Activated CD4-positive, alpha-beta T cell treated with anti-CD3 and anti-CD28 coated beads, Interleukin-2, amount 50 U/mL, for 1 hour (primary cell): ENCODE data around the gene CAD.

Experiments used
- DNase-seq: peaks from one replicate; pipeline ENCODE4 v3.0.0-alpha.2; 2020

Gene CAD

GRCh38 chr2:27231921-27232320, 14.8 kb downstream of the CAD start:
- no peak for DNase-seq

- no peak for DNase-seq
These were observed 16.2 kb downstream of the CAD start for GRCh38 chr2:27233341-27233740.

- no peak for DNase-seq
These were observed 19.0 kb downstream of the CAD start for GRCh38 chr2:27236136-27236535.

- no peak for DNase-seq
These were observed 19.5 kb downstream of the CAD start for GRCh38 chr2:27236626-27237025.

GRCh38 chr2:27237341-27237945, 20.3 kb downstream of the CAD start:
- DNase-seq: no peak

- no peak for DNase-seq
These were observed 21.8 kb downstream of the CAD start for GRCh38 chr2:27238976-27239375.

- DNase-seq: no peak
These were observed 23.2 kb downstream of the CAD start for GRCh38 chr2:27240406-27240805.

GRCh38 chr2:27241761-27242613, 24.8 kb downstream of the CAD start:
- no peak for DNase-seq

GRCh38 chr2:27242614-27242951, 25.4 kb downstream of the CAD start:
- no peak for DNase-seq

GRCh38 chr2:27243391-27244130, 26.4 kb downstream of the CAD start:
- DNase-seq: no peak

- no peak for DNase-seq
These were observed 27.9 kb downstream of the CAD start for GRCh38 chr2:27245116-27245515.

GRCh38 chr2:27245626-27246025, 28.5 kb downstream of the CAD start:
- no peak for DNase-seq

GRCh38 chr2:27247893-27248292, 30.7 kb downstream of the CAD start:
- DNase-seq: no peak

- DNase-seq: no peak
These were observed 32.2 kb downstream of the CAD start for GRCh38 chr2:27249159-27249890.

- peak; percentile 41 for DNase-seq
These were observed 32.9 kb downstream of the CAD start for GRCh38 chr2:27249891-27250651.

GRCh38 chr2:27250652-27251379, 33.6 kb downstream of the CAD start:
- DNase-seq: no peak

GRCh38 chr2:27251766-27252165, 34.6 kb downstream of the CAD start:
- no peak for DNase-seq

- DNase-seq: no peak
These were observed 38.0 kb downstream of the CAD start for GRCh38 chr2:27255187-27255586.

- DNase-seq: no peak
These were observed 38.5 kb downstream of the CAD start for GRCh38 chr2:27255660-27256059.

- DNase-seq: no peak
These were observed 39.8 kb downstream of the CAD start for GRCh38 chr2:27256855-27257454.

GRCh38 chr2:27258051-27258450, 40.9 kb downstream of the CAD start:
- no peak for DNase-seq
